K562 (cell line): ENCODE results near the gene NELFA. TPM values are rescaled to one million over a fixed set of nuclear protein-coding genes. Genes with fewer than 3 reads are reported as not detected.

Experiments used
- DNMT1 ChIP-seq: fragments of 450-650 bp; IDR thresholded peaks from 2 replicates; pipeline ENCODE4 v1.6.1; 2016; ENCODE audit warnings: antibody characterized with exemption, mild to moderate bottlenecking
- GATAD2B ChIP-seq: fragments of 450-650 bp; IDR thresholded peaks from 2 replicates; pipeline ENCODE4 v1.6.1; 2017; ENCODE audit warnings: mild to moderate bottlenecking, borderline replicate concordance
- MYBL2 ChIP-seq, 2 experiments: fragments of 450-650 bp in 1 of 2; sonication (generic) in 1 of 2; formaldehyde crosslinking in 1 of 2; IDR thresholded peaks; 2 replicates each; pipeline versions ENCODE4 v1.6.1 to v1.8.1; 2017 to 2022; ENCODE audit warnings: borderline replicate concordance in 1 of 2, inconsistent platforms in 1 of 2, low read depth in 1 of 2, mild to moderate bottlenecking in 1 of 2, missing genetic modification reagents in 1 of 2, moderate library complexity in 1 of 2
- YY1 ChIP-seq, 3 experiments: IDR thresholded peaks; 2 replicates each; pipeline ENCODE4 v1.6.1; 2011; ENCODE audit warnings: low read length in 2 of 3, mild to moderate bottlenecking in 2 of 3, moderate library complexity in 2 of 3, borderline replicate concordance in 1 of 3, control low read depth in 1 of 3, low read depth in 1 of 3; ENCODE audit not compliant: insufficient read depth in 3 of 3, insufficient replicate concordance in 2 of 3, control insufficient read depth in 1 of 3, insufficient read length in 1 of 3; ENCODE audit errors: extremely low read depth in 1 of 3
- ZNF586 ChIP-seq: fragments of 450-650 bp; formaldehyde crosslinking; conservative IDR thresholded peaks from 2 replicates; pipeline ENCODE4 v1.4.0; 2020; ENCODE audit warnings: mild to moderate bottlenecking, moderate library complexity
- polyA plus RNA-seq, 8 experiments: library from polyadenylated mRNA; depleted of rRNA in 4 of 8; stranded (reverse) in 5 of 8; unstranded in 3 of 8; fragments of >200 nt; fragmentation: Nextera tagmentation in 2 of 8; fragmentation: Illumina TruSeq in 1 of 8; extraction: Ambion mirVana in 2 of 8; extraction: Trizol in 1 of 8; gene quantifications; 2 replicates each; pipeline versions ENCODE4 v1.2.1 to v1.2.3, GENCODE V29; 2011 to 2014; ENCODE audit warnings: inconsistent platforms in 1 of 8, missing spikeins in 1 of 8
- total RNA-seq, 7 experiments: library from RNA; depleted of rRNA in 6 of 7; stranded (reverse); fragments of >200 nt in 6 of 7; fragmentation: Illumina TruSeq in 2 of 7; extraction: Trizol in 2 of 7; gene quantifications; 2 replicates each; pipeline versions ENCODE4 v1.2.1 to v1.2.3, GENCODE V29; 2011 to 2021; ENCODE audit warnings: low replicate concordance in 1 of 7
- TF ChIP-seq, protein P1 (sequence below), 2 experiments: fragments of 450-650 bp; formaldehyde crosslinking in 1 of 2; IDR thresholded peaks; 2 replicates each; pipeline versions ENCODE4 v1.4.0 to v1.6.1; 2014 to 2020; ENCODE audit warnings: mild to moderate bottlenecking in 2 of 2, borderline replicate concordance in 1 of 2, low read depth in 1 of 2
- TF ChIP-seq, protein P2 (sequence below): fragments of 450-650 bp; formaldehyde crosslinking; IDR thresholded peaks from 2 replicates; pipeline ENCODE4 v1.4.0; 2022; ENCODE audit warnings: missing genetic modification characterization

NELFA gene
- total and polyA plus RNA-seq, 9 of the 15 experiments (the other 6 are each of a cell fraction or from before 2014, with no cell fraction given): 0.76 to 59.6 (median 14.8) TPM

DNA sequence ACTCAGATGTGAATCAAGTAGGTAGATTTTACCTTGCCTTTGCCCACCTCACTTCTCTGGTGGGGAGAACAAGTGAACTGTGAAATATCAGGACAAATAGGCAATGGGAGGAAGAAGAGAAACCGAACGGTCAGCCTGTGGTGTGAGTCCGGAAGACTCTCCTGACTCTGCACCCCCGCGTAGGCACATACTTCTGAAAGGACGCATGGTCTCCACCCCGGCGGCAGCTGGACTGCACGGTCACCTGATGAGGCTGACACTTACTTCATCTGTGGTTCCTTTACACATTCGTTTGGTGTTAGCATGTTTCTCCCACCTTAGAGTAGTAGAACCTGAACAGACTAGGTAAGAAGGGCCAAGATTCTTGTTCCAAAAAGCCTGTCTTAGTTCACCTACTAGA is 58.4 kb downstream of the NELFA start (continued):
- TF ChIP-seq, protein P1, sequence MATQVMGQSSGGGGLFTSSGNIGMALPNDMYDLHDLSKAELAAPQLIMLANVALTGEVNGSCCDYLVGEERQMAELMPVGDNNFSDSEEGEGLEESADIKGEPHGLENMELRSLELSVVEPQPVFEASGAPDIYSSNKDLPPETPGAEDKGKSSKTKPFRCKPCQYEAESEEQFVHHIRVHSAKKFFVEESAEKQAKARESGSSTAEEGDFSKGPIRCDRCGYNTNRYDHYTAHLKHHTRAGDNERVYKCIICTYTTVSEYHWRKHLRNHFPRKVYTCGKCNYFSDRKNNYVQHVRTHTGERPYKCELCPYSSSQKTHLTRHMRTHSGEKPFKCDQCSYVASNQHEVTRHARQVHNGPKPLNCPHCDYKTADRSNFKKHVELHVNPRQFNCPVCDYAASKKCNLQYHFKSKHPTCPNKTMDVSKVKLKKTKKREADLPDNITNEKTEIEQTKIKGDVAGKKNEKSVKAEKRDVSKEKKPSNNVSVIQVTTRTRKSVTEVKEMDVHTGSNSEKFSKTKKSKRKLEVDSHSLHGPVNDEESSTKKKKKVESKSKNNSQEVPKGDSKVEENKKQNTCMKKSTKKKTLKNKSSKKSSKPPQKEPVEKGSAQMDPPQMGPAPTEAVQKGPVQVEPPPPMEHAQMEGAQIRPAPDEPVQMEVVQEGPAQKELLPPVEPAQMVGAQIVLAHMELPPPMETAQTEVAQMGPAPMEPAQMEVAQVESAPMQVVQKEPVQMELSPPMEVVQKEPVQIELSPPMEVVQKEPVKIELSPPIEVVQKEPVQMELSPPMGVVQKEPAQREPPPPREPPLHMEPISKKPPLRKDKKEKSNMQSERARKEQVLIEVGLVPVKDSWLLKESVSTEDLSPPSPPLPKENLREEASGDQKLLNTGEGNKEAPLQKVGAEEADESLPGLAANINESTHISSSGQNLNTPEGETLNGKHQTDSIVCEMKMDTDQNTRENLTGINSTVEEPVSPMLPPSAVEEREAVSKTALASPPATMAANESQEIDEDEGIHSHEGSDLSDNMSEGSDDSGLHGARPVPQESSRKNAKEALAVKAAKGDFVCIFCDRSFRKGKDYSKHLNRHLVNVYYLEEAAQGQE (IDR thresholded peaks at IDR 0.05; ENCODE audit: borderline replicate concordance): no peak
- TF ChIP-seq, protein P1 (CRISPR knock-in tag; IDR thresholded peaks at IDR 0.05; ENCODE audit: low read depth): no peak
- TF ChIP-seq ZNF586 (CRISPR knock-in tag): no peak
- TF ChIP-seq, protein P2, sequence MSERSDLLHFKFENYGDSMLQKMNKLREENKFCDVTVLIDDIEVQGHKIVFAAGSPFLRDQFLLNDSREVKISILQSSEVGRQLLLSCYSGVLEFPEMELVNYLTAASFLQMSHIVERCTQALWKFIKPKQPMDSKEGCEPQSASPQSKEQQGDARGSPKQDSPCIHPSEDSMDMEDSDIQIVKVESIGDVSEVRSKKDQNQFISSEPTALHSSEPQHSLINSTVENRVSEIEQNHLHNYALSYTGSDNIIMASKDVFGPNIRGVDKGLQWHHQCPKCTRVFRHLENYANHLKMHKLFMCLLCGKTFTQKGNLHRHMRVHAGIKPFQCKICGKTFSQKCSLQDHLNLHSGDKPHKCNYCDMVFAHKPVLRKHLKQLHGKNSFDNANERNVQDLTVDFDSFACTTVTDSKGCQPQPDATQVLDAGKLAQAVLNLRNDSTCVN (CRISPR knock-in tag): no peak
- TF ChIP-seq MYBL2 (IDR thresholded peaks at IDR 0.05; ENCODE audit: low read depth): no peak
- no peak for TF ChIP-seq MYBL2 (CRISPR knock-in tag; IDR thresholded peaks at IDR 0.05; ENCODE audit: borderline replicate concordance)
- TF ChIP-seq GATAD2B: no peak
- no peak for TF ChIP-seq DNMT1
- no peak for TF ChIP-seq YY1 (IDR thresholded peaks at IDR 0.05; ENCODE audit: borderline replicate concordance in 1 of 3, control insufficient read depth in 1 of 3, extremely low read depth in 1 of 3, insufficient read depth in 3 of 3, insufficient read length in 1 of 3, insufficient replicate concordance in 2 of 3, low read depth in 1 of 3, low read length in 2 of 3)
